ENCODE data around the gene CHL1.

CHL1 gene

GRCh38 chr3:454986-455385, 258.4 kb downstream of the CHL1 start:
- no peak for TF ChIP-seq FOXM1 (IDR thresholded peaks at IDR 0.05; ENCODE audit: borderline replicate concordance, low read depth)
- TF ChIP-seq ZBTB7A (IDR thresholded peaks at IDR 0.05; ENCODE audit: low read depth) = no peak
- TF ChIP-seq TEAD4 (IDR thresholded peaks at IDR 0.05) = no peak
- no peak for TF ChIP-seq CREB1 (IDR thresholded peaks at IDR 0.05; ENCODE audit: low read depth)
- no peak for TF ChIP-seq RAD21 (IDR thresholded peaks at IDR 0.05; ENCODE audit: low read depth)
- TF ChIP-seq TAF1 (IDR thresholded peaks at IDR 0.05; ENCODE audit: low read depth) = no peak
- no peak for TF ChIP-seq YY1 (IDR thresholded peaks at IDR 0.05; ENCODE audit: low read depth)
- TF ChIP-seq MAX (IDR thresholded peaks at IDR 0.05) = no peak
- no peak for TF ChIP-seq NFIC (IDR thresholded peaks at IDR 0.05)
- no peak for TF ChIP-seq CEBPB (IDR thresholded peaks at IDR 0.05)
- no peak for TF ChIP-seq TCF12 (IDR thresholded peaks at IDR 0.05; ENCODE audit: low read depth)

- TF ChIP-seq NFIC (IDR thresholded peaks at IDR 0.05) (no peak), CEBPB (IDR thresholded peaks at IDR 0.05) (no peak), MAX (IDR thresholded peaks at IDR 0.05) (no peak), ZBTB7A (IDR thresholded peaks at IDR 0.05; ENCODE audit: low read depth) (no peak), TAF1 (IDR thresholded peaks at IDR 0.05; ENCODE audit: low read depth) (no peak), EGR1 (IDR thresholded peaks at IDR 0.05) (no peak), USF1 (IDR thresholded peaks at IDR 0.05) (no peak), FOXM1 (IDR thresholded peaks at IDR 0.05; ENCODE audit: borderline replicate concordance, low read depth) (no peak), YY1 (IDR thresholded peaks at IDR 0.05; ENCODE audit: low read depth) (no peak), EP300 (IDR thresholded peaks at IDR 0.05; ENCODE audit: borderline replicate concordance) (no peak), REST (IDR thresholded peaks at IDR 0.05; ENCODE audit: low read depth) (no peak), CREB1 (IDR thresholded peaks at IDR 0.05; ENCODE audit: low read depth) (no peak), TEAD4 (IDR thresholded peaks at IDR 0.05) (no peak), RAD21 (IDR thresholded peaks at IDR 0.05; ENCODE audit: low read depth) (no peak), TCF12 (IDR thresholded peaks at IDR 0.05; ENCODE audit: low read depth) (no peak)
Observed at GRCh38 chr3:458124-458523, 261.6 kb downstream of the CHL1 start.

- TF ChIP-seq YY1 (IDR thresholded peaks at IDR 0.05; ENCODE audit: low read depth) (no peak), EGR1 (IDR thresholded peaks at IDR 0.05) (no peak), CEBPB (IDR thresholded peaks at IDR 0.05) (no peak), TEAD4 (IDR thresholded peaks at IDR 0.05) (no peak), ZBTB7A (IDR thresholded peaks at IDR 0.05; ENCODE audit: low read depth) (no peak), USF1 (IDR thresholded peaks at IDR 0.05) (no peak), FOXM1 (IDR thresholded peaks at IDR 0.05; ENCODE audit: borderline replicate concordance, low read depth) (no peak), RAD21 (IDR thresholded peaks at IDR 0.05; ENCODE audit: low read depth) (no peak), TAF1 (IDR thresholded peaks at IDR 0.05; ENCODE audit: low read depth) (no peak), REST (IDR thresholded peaks at IDR 0.05; ENCODE audit: low read depth) (no peak), CREB1 (IDR thresholded peaks at IDR 0.05; ENCODE audit: low read depth) (no peak), NFIC (IDR thresholded peaks at IDR 0.05) (no peak), MAX (IDR thresholded peaks at IDR 0.05) (no peak), TCF12 (IDR thresholded peaks at IDR 0.05; ENCODE audit: low read depth) (no peak), EP300 (IDR thresholded peaks at IDR 0.05; ENCODE audit: borderline replicate concordance) (no peak)
Observed at GRCh38 chr3:458653-459310, 262.2 kb downstream of the CHL1 start.

Data from Ishikawa (cell line).